NCI-H1417 treated with DMSO at 0.1 percent for 48 hours (cell line): ENCODE measurements around the gene TTBK2.

Experiments
- DNase-seq: peaks from one replicate; lab custom pipeline; 2025; lab: John Stamatoyannopoulos, UW

Gene TTBK2

DNA sequence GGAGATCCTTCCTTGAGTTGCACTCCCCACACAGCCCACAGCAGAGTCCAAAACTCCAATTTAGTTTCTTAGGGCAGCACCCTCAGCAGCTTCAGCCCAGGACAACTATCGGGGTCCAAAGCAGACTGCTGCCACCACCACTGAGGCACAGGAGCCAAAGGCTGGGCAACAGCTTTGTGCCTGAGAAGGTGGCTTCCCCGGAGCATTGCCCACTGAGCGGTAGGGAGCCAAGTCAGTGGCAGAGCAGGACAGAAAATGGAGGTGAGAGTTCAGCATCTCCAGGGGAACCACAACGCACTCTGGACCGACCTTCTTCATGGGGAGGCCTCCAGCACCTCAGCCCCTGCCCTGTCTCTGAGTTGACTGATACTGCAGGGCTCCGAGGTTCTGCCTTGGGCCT lies 227.1 kb downstream of the TTBK2 start:
- DNase-seq = no peak

DNA sequence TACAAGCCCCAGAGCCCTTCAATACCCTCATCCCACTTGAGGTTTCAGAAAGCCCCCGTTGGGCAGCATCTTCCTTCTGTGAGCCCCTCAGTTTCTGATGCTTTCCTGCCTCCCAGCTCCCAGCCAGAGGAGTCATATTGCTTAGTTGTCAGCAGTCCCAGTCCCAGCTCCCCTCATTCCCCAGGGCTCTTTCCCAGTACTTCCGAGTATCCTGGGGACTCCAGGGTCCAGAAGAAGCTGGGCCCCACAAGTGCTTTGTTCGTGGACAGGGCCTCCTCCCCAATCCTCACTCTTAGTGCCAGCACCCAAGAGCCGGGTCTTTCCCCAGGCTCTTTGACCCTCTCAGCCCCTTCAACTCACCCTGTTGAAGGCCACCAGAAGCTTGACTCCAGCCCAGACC lies 227.6 kb downstream of the TTBK2 start:
- DNase-seq = no peak

DNA sequence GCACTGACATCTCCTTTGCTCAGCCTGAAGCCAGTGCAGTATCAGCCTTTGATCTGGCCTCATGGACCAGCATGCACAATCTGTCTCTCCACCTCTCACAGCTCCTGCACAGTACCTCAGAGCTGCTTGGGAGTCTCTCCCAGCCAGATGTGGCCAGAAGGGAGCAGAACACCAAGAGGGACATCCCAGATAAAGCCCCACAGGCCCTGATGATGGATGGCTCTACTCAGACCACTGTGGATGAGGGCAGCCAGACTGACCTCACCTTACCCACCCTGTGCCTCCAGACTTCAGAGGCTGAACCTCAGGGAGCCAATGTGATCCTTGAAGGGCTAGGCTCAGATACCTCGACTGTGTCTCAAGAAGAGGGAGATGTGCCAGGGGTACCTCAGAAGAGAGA lies 228.0 kb downstream of the TTBK2 start:
- no peak for DNase-seq

DNA sequence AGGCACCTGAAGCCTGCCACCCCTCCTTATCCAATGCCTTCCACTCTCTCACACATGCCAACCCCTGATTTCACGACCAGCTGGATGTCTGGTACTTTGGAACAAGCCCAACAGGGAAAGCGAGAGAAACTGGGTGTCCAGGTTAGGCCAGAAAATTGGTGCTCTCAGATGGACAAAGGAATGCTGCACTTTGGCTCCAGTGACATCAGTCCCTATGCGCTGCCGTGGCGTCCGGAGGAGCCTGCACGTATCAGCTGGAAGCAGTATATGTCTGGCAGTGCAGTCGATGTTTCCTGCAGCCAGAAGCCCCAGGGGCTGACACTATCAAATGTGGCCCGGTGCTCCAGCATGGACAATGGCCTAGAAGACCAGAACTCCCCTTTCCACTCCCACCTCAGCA lies 228.8 kb downstream of the TTBK2 start:
- no peak for DNase-seq

DNA sequence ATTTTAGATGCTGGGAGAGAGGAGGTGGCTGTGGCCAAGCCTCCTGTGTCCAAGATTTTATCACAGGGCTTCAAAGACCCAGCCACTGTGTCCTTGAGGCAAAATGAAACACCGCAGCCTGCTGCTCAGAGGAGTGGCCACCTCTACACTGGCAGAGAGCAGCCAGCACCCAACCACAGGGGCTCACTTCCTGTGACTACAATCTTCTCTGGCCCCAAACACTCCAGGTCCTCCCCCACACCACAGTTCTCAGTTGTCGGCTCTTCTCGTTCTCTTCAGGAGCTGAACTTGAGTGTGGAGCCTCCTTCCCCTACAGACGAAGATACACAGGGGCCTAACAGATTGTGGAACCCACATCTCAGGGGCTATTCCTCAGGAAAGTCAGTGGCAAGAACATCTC lies 229.3 kb downstream of the TTBK2 start:
- DNase-seq = no peak
